Measurements from ENCODE around the gene COL26A1. TPM values are rescaled to one million over a fixed set of nuclear protein-coding genes. Genes with fewer than 3 reads are reported as not detected.
"Not testable (repeated sequence)": the region's sequence is repeated elsewhere in the genome, so short reads cannot be mapped to it uniquely, and the experiment has no call there.

COL26A1 gene
- polyA plus RNA-seq, 1 donor (not counting 4 experiments of a cell fraction or from before 2014, with no cell fraction given), result not detected

DNA sequence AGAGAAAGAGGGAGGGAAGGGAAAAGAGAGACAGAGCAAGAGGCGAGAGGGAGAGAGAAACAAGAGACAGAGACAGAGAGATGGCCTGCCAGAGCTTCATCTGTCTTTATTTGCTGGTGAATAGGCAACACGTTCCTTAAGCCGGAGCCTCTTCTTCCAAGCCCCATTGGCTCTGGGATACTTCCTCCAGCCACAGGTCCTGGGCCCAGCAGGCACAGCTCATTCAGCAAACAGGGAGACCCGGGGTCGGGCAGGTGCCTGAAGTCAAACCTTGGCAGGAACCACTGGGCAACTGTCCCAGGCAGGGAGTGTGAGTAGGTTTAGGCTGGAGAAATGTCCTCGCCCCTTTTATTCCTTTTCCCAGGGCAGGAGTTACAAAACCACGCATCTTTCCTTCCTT, 198.2 kb downstream of the COL26A1 start:
- H2AFZ ChIP-seq (ENCODE audit: control insufficient read depth, low read length), result no peak overlapping the region
- no peaks in the 10 kb centered on the region for H3K9me3 ChIP-seq (ENCODE audit: control insufficient read depth, low read depth, low read length)
- dilution Hi-C loops (cut with MboI; ENCODE audit: extremely low pct_ligation_motif_present, low sequenced_read_pairs), result no loop called here
- no peak overlapping the region for H3K9ac ChIP-seq (ENCODE audit: control insufficient read depth, extremely low read depth, insufficient read depth, low read length)
- TF ChIP-seq CTCF (optimal IDR thresholded peaks at IDR 0.05 in 1 of 3, IDR thresholded peaks at IDR 0.05 in 1 of 3, conservative IDR thresholded peaks at IDR 0.05 in 1 of 3; ENCODE audit: extremely low read depth in 1 of 3, insufficient read depth in 2 of 3, low read length in 3 of 3), result no peak
- no peak for TF ChIP-seq EZH2 (IDR thresholded peaks at IDR 0.05; ENCODE audit: low read length)
- no peak overlapping the region for H3K4me2 ChIP-seq (ENCODE audit: control insufficient read depth, extremely low read depth, insufficient read depth, low read depth, low read length)
- no peaks in the 10 kb centered on the region for H3K79me2 ChIP-seq (ENCODE audit: control insufficient read depth, insufficient read depth, low read length)
- DNase-seq (ENCODE audit: low read depth, low spot score) (no peak), FAIRE-seq (no peak)
- no peak overlapping the region for H3K27ac ChIP-seq (ENCODE audit: control insufficient read depth, insufficient read depth, low read length)
- H3K4me3 ChIP-seq (ENCODE audit: control insufficient read depth in 2 of 3, extremely low read depth in 1 of 3, insufficient read depth in 2 of 3, low read depth in 1 of 3, low read length in 3 of 3), result no peak overlapping the region
- H4K20me1 ChIP-seq (ENCODE audit: control insufficient read depth, extremely low read depth, insufficient read depth, low read length), result no peaks in the 10 kb centered on the region
- no peaks in the 10 kb centered on the region for H3K4me1 ChIP-seq (ENCODE audit: control insufficient read depth, extremely low read depth, insufficient read depth, low read length)
- H3K9me1 ChIP-seq (ENCODE audit: control insufficient read depth, extremely low read depth, insufficient read depth, low read length), result no peaks in the 10 kb centered on the region
- H3K27me3 ChIP-seq (ENCODE audit: control insufficient read depth, extremely low read depth, insufficient read depth, low read length), result peaks cover 7% of the 10 kb centered on the region
- no peaks in the 10 kb centered on the region for H3K36me3 ChIP-seq (ENCODE audit: control insufficient read depth in 2 of 2, extremely low read depth in 1 of 2, insufficient read depth in 2 of 2, low read length in 2 of 2)

DNA sequence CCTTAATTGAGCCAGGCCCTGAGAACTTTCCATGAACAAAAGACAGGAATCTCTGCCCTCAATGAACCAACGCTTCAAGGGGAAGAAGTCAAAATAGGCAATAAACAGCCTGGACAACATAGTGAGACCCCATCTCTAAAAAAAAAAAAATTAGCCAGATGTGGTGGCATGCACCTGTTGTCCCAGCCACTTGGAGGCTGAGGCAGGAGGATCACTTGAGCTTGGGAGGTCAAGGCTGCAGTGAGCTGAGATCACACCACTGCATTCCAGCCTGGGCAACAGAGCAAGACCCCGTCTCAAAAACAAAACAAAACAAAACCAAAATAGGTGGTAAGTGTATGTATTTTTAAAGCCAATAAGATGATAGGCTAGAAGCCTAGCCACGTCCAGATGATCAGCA, 198.6 kb downstream of the COL26A1 start:
- H3K79me2 ChIP-seq (ENCODE audit: control insufficient read depth, insufficient read depth, low read length); H3K9me3 ChIP-seq (ENCODE audit: control insufficient read depth, low read depth, low read length); H2AFZ ChIP-seq (ENCODE audit: control insufficient read depth, low read length); H3K4me2 ChIP-seq (ENCODE audit: control insufficient read depth, extremely low read depth, insufficient read depth, low read depth, low read length); H3K4me3 ChIP-seq (ENCODE audit: control insufficient read depth in 2 of 3, extremely low read depth in 1 of 3, insufficient read depth in 2 of 3, low read depth in 1 of 3, low read length in 3 of 3); FAIRE-seq; dilution Hi-C loops (cut with MboI; ENCODE audit: extremely low pct_ligation_motif_present, low sequenced_read_pairs); DNase-seq (ENCODE audit: low read depth, low spot score); H3K9me1 ChIP-seq (ENCODE audit: control insufficient read depth, extremely low read depth, insufficient read depth, low read length); H4K20me1 ChIP-seq (ENCODE audit: control insufficient read depth, extremely low read depth, insufficient read depth, low read length); H3K27me3 ChIP-seq (ENCODE audit: control insufficient read depth, extremely low read depth, insufficient read depth, low read length); H3K4me1 ChIP-seq (ENCODE audit: control insufficient read depth, extremely low read depth, insufficient read depth, low read length); H3K9ac ChIP-seq (ENCODE audit: control insufficient read depth, extremely low read depth, insufficient read depth, low read length); H3K27ac ChIP-seq (ENCODE audit: control insufficient read depth, insufficient read depth, low read length); H3K36me3 ChIP-seq (ENCODE audit: control insufficient read depth in 2 of 2, extremely low read depth in 1 of 2, insufficient read depth in 2 of 2, low read length in 2 of 2): not testable (repeated sequence)

GRCh38 chr7:101562531-101563197, 200.0 kb downstream of the COL26A1 start:
- Histone ChIP-seq H3K36me3 (ENCODE audit: control insufficient read depth in 2 of 2, extremely low read depth in 1 of 2, insufficient read depth in 2 of 2, low read length in 2 of 2) (no peaks in the 10 kb centered on the region), H3K27ac (ENCODE audit: control insufficient read depth, insufficient read depth, low read length) (no peak overlapping the region), H2AFZ (ENCODE audit: control insufficient read depth, low read length) (no peak overlapping the region), H3K4me3 (ENCODE audit: control insufficient read depth in 2 of 3, extremely low read depth in 1 of 3, insufficient read depth in 2 of 3, low read depth in 1 of 3, low read length in 3 of 3) (no peak overlapping the region), H3K9ac (ENCODE audit: control insufficient read depth, extremely low read depth, insufficient read depth, low read length) (no peak overlapping the region), H3K4me1 (ENCODE audit: control insufficient read depth, extremely low read depth, insufficient read depth, low read length) (no peaks in the 10 kb centered on the region), H3K4me2 (ENCODE audit: control insufficient read depth, extremely low read depth, insufficient read depth, low read depth, low read length) (no peak overlapping the region), H3K9me1 (ENCODE audit: control insufficient read depth, extremely low read depth, insufficient read depth, low read length) (no peaks in the 10 kb centered on the region), H4K20me1 (ENCODE audit: control insufficient read depth, extremely low read depth, insufficient read depth, low read length) (no peaks in the 10 kb centered on the region), H3K79me2 (ENCODE audit: control insufficient read depth, insufficient read depth, low read length) (no peaks in the 10 kb centered on the region), H3K27me3 (ENCODE audit: control insufficient read depth, extremely low read depth, insufficient read depth, low read length) (peaks cover 7% of the 10 kb centered on the region), H3K9me3 (ENCODE audit: control insufficient read depth, low read depth, low read length) (no peaks in the 10 kb centered on the region)
- no peak for TF ChIP-seq EZH2 (IDR thresholded peaks at IDR 0.05; ENCODE audit: low read length)
- no peak for TF ChIP-seq CTCF (optimal IDR thresholded peaks at IDR 0.05 in 1 of 3, IDR thresholded peaks at IDR 0.05 in 1 of 3, conservative IDR thresholded peaks at IDR 0.05 in 1 of 3; ENCODE audit: extremely low read depth in 1 of 3, insufficient read depth in 2 of 3, low read length in 3 of 3)
- dilution Hi-C loops (cut with MboI; ENCODE audit: extremely low pct_ligation_motif_present, low sequenced_read_pairs), result no loop called here
- FAIRE-seq (no peak), DNase-seq (ENCODE audit: low read depth, low spot score) (no peak)

Measured in keratinocyte (primary cell).